Psoas muscle (tissue), 8 donors: ENCODE measurements around the gene ZGPAT. TPM values are rescaled to one million over a fixed set of nuclear protein-coding genes. Genes with fewer than 3 reads are reported as not detected.

Experiments used
- ATAC-seq, 4 donors: fragments of 200-7000 bp; cut with Tn5 transposase; one replicate each; pipeline ENCODE4 v1.9.1; 2020; ENCODE audit warnings: moderate library complexity in 3 of 4, mild to moderate bottlenecking in 2 of 4
- DNase-seq, 2 donors: peaks; one replicate each; pipeline ENCODE4 v3.0.0-alpha.2; 2020
- H3K27ac ChIP-seq: fragments of 200-600 bp; one replicate; pipeline ENCODE4 v1.8.0; 2022
- H3K27me3 ChIP-seq, 3 donors: fragments of 200-600 bp in 1 of 3; one replicate each; pipeline versions ENCODE4 v1.6.1 to v1.8.0; 2013 to 2022; ENCODE audit warnings: low read length in 2 of 3, mild to moderate bottlenecking in 2 of 3, moderate library complexity in 1 of 3; ENCODE audit not compliant: insufficient read depth in 3 of 3
- H3K36me3 ChIP-seq, 2 donors: fragments of 200-600 bp in 1 of 2; one replicate each; pipeline versions ENCODE4 v1.6.1 to v1.8.0; 2013 to 2022; ENCODE audit warnings: low read depth in 1 of 2, mild to moderate bottlenecking in 1 of 2, moderate library complexity in 1 of 2; ENCODE audit not compliant: insufficient read depth in 1 of 2
- H3K4me1 ChIP-seq: fragments of 200-600 bp; one replicate; pipeline ENCODE4 v1.8.0; 2022
- H3K4me3 ChIP-seq: fragments of 200-600 bp; one replicate; pipeline ENCODE4 v1.8.0; 2022; ENCODE audit warnings: mild to moderate bottlenecking
- H3K9me3 ChIP-seq: fragments of 200-600 bp; one replicate; pipeline ENCODE4 v1.8.0; 2022
- CTCF ChIP-seq: fragments of 200-600 bp; IDR thresholded peaks from one replicate; pipeline ENCODE4 v1.8.0; 2022; ENCODE audit warnings: antibody characterized with exemption
- WGBS, 3 donors: extraction: QIAGEN DNeasy Blood & Tissue Kit; methylation state at CpG; one replicate each; pipeline versions ENCODE4 v1.1.6 to v1.1.7; 2013; 5-methylcytosine and 5-hydroxymethylcytosine counted together
- intact Hi-C, 2 donors: fragments of 100-400 bp; cut with DNase I; formaldehyde crosslinking; loops; one replicate each; pipeline versions ENCODE4 v1.11.0 to v1.14.2; 2022
- polyA plus RNA-seq, 3 donors: library from polyadenylated mRNA; stranded (reverse); fragments of 200-250 nt; gene quantifications; one replicate each; pipeline ENCODE4 v1.2.3, GENCODE V29; 2013
- total RNA-seq, 4 donors: library from RNA; stranded (reverse); fragmentation: NEBNext Ultra II Directional in 2 of 4; extraction: Animal tissue kit (Norgen Biotek cat#: 25700) in 2 of 4; gene quantifications; one replicate each; pipeline versions ENCODE4 v1.2.1 to v1.2.4, GENCODE V29; 2021 to 2023
- donor health status: healthy with polysubstance abuse.
- donor health status: DM: no; HTN: no; CAD: no; lungs with moderate emphysema.
- donor health status: Bipolar disorder and iron deficiency.
- donor health status: healthy.
- donor health status: DM: yes; HTN: yes; CAD: no.
- donor health status: DM: no; HTN: no; CAD: no.
- donor health status: DM: no; HTN: no; CAD: no.
- donor health status: DM: yes; HTN: yes; CAD: no.

ZGPAT gene
- total and polyA plus RNA-seq, 7 donors: 10.7 to 54.8 (median 18.2) TPM

- intact Hi-C loops: loop anchor here in 1 of 2 donors (2.0 kb wide), 2 partner anchors 30 to 50 kb away; partner anchors contain the start of genes RTEL1 and SLC2A4RG
- H3K27ac ChIP-seq: peak overlapping the region; percentile 92
- TF ChIP-seq CTCF: no peak
- no peak for ATAC-seq
- H3K4me3 ChIP-seq: peak overlapping the region; percentile 97
- no peaks in the 10 kb centered on the region for H3K9me3 ChIP-seq
- peaks cover 3 to 74% of the 10 kb centered on the region in 2 donors for H3K36me3 ChIP-seq
- no peaks in the 10 kb centered on the region for H3K27me3 ChIP-seq
- WGBS, 3 donors: 20 to 32% (median 23%) methylated on average over 41 to 66 of the region's 67 CpGs
- DNase-seq: peak; percentile 25 to 53
- peaks cover 16% of the 10 kb centered on the region for H3K4me1 ChIP-seq
Observed at GRCh38 chr20:63708301-63709148, 686 bp downstream of the ZGPAT start.

- no peaks in the 10 kb centered on the region for H3K9me3 ChIP-seq
- peaks cover 16% of the 10 kb centered on the region for H3K4me1 ChIP-seq
- TF ChIP-seq CTCF: no peak
- H3K27ac ChIP-seq: no peak overlapping the region
- intact Hi-C loops: loop anchor here in 1 of 2 donors (2.0 kb wide), 2 partner anchors 30 to 50 kb away; partner anchors contain the start of genes RTEL1 and SLC2A4RG
- WGBS, 3 donors: 87 to 90% (median 89%) methylated on average over 17 of the region's 17 CpGs
- H3K4me3 ChIP-seq: peak overlapping the region; percentile 97
- no peaks in the 10 kb centered on the region for H3K27me3 ChIP-seq
- no peak for DNase-seq
- ATAC-seq: no peak
- H3K36me3 ChIP-seq: peaks cover 3 to 73% of the 10 kb centered on the region in 2 donors
Observed at GRCh38 chr20:63709149-63709527, 1.3 kb downstream of the ZGPAT start.

- TF ChIP-seq CTCF: no peak
- no peak overlapping the region for H3K27ac ChIP-seq
- no peak overlapping the region for H3K4me3 ChIP-seq
- WGBS, 3 donors: 81 to 89% (median 81%) methylated on average over 12 of the region's 12 CpGs
- DNase-seq: no peak
- peaks cover 15% of the 10 kb centered on the region for H3K4me1 ChIP-seq
- peaks cover 3 to 65% of the 10 kb centered on the region in 2 donors for H3K36me3 ChIP-seq
- no peaks in the 10 kb centered on the region for H3K9me3 ChIP-seq
- intact Hi-C loops: no loop called here
- ATAC-seq: no peak
- no peaks in the 10 kb centered on the region for H3K27me3 ChIP-seq
Observed at GRCh38 chr20:63711085-63711645, 3.3 kb downstream of the ZGPAT start.

GRCh38 chr20:63712191-63712590 lies 4.4 kb downstream of the ZGPAT start:
- no peak overlapping the region for H3K27ac ChIP-seq
- DNase-seq (no peak), ATAC-seq (no peak)
- 100% methylated on average over 1 of the region's 1 CpG for WGBS, 3 donors
- H3K27me3 ChIP-seq: no peaks in the 10 kb centered on the region
- H3K36me3 ChIP-seq: peaks cover 3 to 63% of the 10 kb centered on the region in 2 donors
- no peak overlapping the region for H3K4me3 ChIP-seq
- no peaks in the 10 kb centered on the region for H3K9me3 ChIP-seq
- no peak for TF ChIP-seq CTCF
- intact Hi-C loops: no loop called here
- H3K4me1 ChIP-seq: peaks cover 12% of the 10 kb centered on the region
